ENCODE measurements around the gene GLIS1.

DNA sequence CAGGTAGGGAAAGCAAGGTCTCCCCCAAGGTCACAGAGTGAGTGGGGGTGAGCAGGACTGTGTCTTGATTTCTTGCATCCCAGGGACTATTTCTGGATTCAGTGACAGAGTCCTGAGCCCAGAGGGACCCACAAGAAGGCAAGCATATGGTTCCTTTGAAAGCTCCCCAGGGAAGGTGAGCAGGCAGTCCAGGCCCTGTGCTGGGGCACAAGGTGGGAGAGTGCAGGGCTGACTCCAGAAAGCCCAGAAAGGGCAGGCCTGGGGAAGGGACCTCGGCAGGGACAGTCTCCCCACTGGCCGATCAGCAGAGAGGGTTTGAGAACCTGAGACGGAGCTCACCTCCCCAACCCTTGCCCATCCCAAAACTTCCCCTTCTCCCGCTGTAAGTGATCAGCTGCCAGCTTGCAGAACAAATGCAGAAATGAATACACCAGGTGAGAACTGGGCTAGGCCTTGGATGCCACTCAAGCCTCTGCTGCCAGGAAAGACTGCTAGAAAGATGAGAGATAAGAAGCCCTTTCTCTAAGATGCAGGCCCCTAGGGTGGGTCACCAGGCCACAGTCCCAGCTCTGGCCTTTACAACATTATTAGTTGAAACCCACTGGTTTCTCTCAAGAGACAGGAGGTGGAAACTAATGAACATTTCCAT is 121.0 kb downstream of the GLIS1 start:
- TF ChIP-seq, protein P1, sequence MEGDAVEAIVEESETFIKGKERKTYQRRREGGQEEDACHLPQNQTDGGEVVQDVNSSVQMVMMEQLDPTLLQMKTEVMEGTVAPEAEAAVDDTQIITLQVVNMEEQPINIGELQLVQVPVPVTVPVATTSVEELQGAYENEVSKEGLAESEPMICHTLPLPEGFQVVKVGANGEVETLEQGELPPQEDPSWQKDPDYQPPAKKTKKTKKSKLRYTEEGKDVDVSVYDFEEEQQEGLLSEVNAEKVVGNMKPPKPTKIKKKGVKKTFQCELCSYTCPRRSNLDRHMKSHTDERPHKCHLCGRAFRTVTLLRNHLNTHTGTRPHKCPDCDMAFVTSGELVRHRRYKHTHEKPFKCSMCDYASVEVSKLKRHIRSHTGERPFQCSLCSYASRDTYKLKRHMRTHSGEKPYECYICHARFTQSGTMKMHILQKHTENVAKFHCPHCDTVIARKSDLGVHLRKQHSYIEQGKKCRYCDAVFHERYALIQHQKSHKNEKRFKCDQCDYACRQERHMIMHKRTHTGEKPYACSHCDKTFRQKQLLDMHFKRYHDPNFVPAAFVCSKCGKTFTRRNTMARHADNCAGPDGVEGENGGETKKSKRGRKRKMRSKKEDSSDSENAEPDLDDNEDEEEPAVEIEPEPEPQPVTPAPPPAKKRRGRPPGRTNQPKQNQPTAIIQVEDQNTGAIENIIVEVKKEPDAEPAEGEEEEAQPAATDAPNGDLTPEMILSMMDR (IDR thresholded peaks at IDR 0.05 in 4 of 5, conservative IDR thresholded peaks at IDR 0.05 in 1 of 5) = no peak
- TF ChIP-seq POLR2A (IDR thresholded peaks at IDR 0.05) = no peak
